Breast epithelium (tissue), 3 donors: ENCODE data around the gene XAGE3.
"Not testable (repeated sequence)": the region's sequence is repeated elsewhere in the genome, so short reads cannot be mapped to it uniquely, and the experiment has no call there.

ENCODE experiments used
- POLR2A ChIP-seq: fragments of 450-650 bp; IDR thresholded peaks from one replicate; pipeline ENCODE4 v1.6.1; 2016; ENCODE audit warnings: antibody characterized with exemption, mild to moderate bottlenecking, moderate library complexity
- TF ChIP-seq, protein P1 (sequence below), 3 donors: fragments of 450-650 bp; IDR thresholded peaks; one replicate each; pipeline ENCODE4 v1.5.1; 2016 to 2017; ENCODE audit warnings: antibody characterized with exemption in 3 of 3, mild to moderate bottlenecking in 3 of 3, moderate library complexity in 3 of 3

DNA sequence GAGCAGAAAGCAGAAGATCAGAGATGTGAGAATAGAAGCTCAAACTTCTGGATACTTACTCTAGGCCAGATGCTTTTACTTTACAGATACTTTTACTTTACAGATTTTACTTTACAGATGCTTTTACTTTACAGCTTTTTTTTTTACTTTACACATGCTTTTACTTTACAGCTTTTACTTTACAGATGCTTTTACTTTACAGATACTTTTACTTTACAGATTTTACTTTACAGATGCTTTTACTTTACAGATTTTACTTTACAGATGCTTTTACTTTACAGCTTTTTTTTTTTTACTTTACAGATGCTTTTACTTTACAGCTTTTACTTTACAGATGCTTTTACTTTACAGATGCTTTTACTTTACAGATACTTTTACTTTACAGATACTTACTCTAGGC, 5.9 kb upstream of the XAGE3 start:
- TF ChIP-seq, protein P1, sequence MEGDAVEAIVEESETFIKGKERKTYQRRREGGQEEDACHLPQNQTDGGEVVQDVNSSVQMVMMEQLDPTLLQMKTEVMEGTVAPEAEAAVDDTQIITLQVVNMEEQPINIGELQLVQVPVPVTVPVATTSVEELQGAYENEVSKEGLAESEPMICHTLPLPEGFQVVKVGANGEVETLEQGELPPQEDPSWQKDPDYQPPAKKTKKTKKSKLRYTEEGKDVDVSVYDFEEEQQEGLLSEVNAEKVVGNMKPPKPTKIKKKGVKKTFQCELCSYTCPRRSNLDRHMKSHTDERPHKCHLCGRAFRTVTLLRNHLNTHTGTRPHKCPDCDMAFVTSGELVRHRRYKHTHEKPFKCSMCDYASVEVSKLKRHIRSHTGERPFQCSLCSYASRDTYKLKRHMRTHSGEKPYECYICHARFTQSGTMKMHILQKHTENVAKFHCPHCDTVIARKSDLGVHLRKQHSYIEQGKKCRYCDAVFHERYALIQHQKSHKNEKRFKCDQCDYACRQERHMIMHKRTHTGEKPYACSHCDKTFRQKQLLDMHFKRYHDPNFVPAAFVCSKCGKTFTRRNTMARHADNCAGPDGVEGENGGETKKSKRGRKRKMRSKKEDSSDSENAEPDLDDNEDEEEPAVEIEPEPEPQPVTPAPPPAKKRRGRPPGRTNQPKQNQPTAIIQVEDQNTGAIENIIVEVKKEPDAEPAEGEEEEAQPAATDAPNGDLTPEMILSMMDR (IDR thresholded peaks at IDR 0.05), result not testable (repeated sequence)
- TF ChIP-seq POLR2A, result not testable (repeated sequence)
